Daoy (cell line): Measurements from ENCODE around the gene TENM4. TPM values are rescaled to one million over a fixed set of nuclear protein-coding genes. Genes with fewer than 3 reads are reported as not detected.
"Not testable (repeated sequence)": the region's sequence is repeated elsewhere in the genome, so short reads cannot be mapped to it uniquely, and the experiment has no call there.

ENCODE experiments used
- DNase-seq: peaks from one replicate; pipeline ENCODE4 v3.0.0-alpha.2; 2015; ENCODE audit warnings: low read depth
- total RNA-seq: library from RNA; depleted of rRNA; stranded (reverse); fragments of >200 nt; shearing (Covaris generic); gene quantifications from 2 replicates; pipeline ENCODE4 v1.2.3, GENCODE V29; 2014

TENM4 gene
- total RNA-seq, 1 experiment from 2014 or later: 13.6 TPM

- DNase-seq: no peak
These were observed 531.4 kb downstream of the TENM4 start for GRCh38 chr11:78909386-78909785.

GRCh38 chr11:78907636-78908035, 533.2 kb downstream of the TENM4 start:
- no peak for DNase-seq

GRCh38 chr11:78906566-78906965, 534.3 kb downstream of the TENM4 start:
- no peak for DNase-seq

- DNase-seq: no peak
These were observed 535.1 kb downstream of the TENM4 start for GRCh38 chr11:78905756-78906155.

DNA sequence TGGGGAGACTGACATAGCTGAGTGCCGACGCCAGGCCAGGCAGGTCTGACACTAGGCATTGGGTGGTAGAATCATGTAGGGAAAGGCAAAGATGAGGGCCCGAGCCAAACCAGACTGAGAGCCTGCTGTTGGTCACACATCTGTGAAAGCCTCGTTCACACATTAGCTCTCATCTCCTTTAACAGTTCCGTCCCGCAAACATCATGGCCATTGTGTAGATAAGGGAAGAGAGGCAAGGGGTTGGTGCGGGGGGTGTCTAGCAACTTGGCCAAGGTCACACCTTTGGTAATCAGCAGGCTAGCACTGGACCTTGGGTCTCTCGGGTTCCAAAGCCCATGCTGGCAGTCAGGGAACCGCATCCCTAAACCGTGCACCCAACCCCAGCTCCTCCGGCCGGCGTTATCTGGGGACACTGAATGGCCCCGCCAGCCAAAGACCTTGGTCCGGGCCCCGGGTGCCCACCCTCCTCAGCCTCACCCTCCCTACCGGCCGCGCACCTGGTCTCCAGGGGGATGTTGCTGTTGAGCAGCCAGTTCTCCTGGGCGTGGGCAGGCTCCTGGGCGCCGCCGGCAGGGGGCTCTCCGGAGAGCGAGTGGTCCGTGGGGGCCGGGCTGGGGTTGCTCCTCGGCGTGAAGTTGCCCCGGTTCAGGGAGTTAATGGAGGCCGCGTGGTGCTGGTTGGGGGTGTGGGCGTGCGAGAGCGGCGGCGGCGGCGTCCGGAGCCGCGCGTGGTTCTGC, 537.9 kb downstream of the TENM4 start:
- no peak for DNase-seq

- no peak for DNase-seq
These were observed 539.0 kb downstream of the TENM4 start for GRCh38 chr11:78901831-78902230.

DNA sequence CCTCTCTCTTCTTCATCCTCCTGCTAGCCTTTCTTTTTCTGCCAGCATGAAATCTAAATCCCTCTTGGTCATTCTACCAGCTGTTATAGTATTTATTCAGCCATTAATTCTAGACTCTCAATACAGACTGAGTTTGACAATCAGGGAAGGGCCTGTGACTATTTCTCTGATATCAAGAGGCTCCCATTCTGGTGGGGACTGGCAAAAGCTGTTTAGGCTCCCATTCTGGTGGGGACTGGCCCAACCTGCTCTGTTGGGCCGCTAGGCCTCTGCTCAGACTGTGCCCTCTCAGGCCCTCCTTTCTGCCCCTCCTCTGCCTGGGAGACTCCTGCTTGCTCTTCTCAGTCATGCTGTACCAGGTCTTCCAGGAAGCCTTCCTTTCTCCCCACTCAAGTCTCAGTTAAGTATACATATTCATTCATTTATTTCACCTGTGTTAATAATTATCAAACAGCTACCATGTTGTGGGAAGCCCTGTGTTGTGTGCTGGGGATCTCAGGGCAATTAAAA, 542.5 kb downstream of the TENM4 start:
- DNase-seq: no peak

DNA sequence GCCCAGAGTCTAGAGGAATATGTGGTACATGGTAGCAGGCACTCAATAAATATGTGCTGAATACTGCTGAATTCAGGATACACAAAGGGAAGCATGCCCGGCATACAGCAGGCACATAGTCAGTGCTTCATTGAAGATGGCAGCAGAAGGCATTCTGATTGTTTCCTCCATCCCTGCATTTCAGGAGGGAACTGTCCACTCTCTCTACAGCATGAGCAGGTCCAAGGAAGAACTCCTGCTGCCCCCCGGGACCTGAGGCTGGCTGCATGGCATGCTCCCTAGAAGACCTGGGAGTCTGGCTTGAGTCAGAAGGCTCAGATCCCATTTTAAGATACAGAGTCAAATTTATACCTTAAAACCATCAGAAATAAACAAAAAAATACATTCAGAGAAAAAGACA, 546.8 kb downstream of the TENM4 start:
- no peak for DNase-seq

- DNase-seq: no peak
These were observed 551.1 kb downstream of the TENM4 start for GRCh38 chr11:78889698-78890097.

DNA sequence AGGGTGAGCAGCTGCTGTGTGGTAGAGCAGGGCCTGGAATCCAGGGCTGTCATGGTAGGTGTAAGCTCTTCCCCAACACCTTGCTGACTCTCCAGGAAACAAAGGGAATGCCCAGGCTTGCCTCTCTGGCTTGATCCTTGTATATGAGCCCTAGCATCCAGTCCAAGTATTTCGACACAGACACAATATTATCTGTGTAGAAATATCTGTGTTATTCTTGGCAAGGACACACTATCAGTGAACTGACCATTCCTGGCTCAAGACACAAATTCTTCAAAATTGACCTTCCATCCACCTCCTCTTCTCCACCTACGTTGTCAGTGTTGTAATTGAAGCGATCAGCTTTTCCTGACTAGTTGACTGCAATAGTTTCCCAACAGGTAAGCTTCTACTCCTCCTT, 554.2 kb downstream of the TENM4 start:
- no peak for DNase-seq

- DNase-seq: no peak
These were observed 556.1 kb downstream of the TENM4 start for GRCh38 chr11:78884761-78885160.

- DNase-seq: no peak
These were observed 557.3 kb downstream of the TENM4 start for GRCh38 chr11:78883506-78883905.

GRCh38 chr11:78879094-78879980, 561.5 kb downstream of the TENM4 start:
- DNase-seq: not testable (repeated sequence)

GRCh38 chr11:78878631-78879030, 562.2 kb downstream of the TENM4 start:
- no peak for DNase-seq

- DNase-seq: no peak
These were observed 564.2 kb downstream of the TENM4 start for GRCh38 chr11:78876676-78877075.

GRCh38 chr11:78870655-78871054, 570.2 kb downstream of the TENM4 start:
- no peak for DNase-seq

DNA sequence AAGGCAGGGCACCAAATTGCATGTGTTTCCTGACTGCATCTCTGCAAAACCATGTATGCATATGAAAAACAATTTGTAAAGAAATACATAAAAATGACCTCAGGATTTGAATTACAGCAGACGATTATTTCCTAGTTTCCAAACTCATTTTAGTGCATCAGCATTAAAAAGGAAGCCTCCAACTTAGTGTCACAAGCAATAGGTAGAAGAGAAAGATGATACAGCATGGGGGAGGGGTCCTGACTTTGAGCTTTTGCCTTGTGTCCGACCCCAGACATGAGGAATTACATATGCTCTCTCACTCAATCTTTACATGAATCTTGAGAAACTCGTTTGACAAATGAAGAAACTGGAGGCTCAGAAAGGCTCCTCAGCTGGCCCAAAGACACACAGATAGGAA, 571.5 kb downstream of the TENM4 start:
- no peak for DNase-seq

GRCh38 chr11:78868563-78868962, 572.3 kb downstream of the TENM4 start:
- DNase-seq: no peak

DNA sequence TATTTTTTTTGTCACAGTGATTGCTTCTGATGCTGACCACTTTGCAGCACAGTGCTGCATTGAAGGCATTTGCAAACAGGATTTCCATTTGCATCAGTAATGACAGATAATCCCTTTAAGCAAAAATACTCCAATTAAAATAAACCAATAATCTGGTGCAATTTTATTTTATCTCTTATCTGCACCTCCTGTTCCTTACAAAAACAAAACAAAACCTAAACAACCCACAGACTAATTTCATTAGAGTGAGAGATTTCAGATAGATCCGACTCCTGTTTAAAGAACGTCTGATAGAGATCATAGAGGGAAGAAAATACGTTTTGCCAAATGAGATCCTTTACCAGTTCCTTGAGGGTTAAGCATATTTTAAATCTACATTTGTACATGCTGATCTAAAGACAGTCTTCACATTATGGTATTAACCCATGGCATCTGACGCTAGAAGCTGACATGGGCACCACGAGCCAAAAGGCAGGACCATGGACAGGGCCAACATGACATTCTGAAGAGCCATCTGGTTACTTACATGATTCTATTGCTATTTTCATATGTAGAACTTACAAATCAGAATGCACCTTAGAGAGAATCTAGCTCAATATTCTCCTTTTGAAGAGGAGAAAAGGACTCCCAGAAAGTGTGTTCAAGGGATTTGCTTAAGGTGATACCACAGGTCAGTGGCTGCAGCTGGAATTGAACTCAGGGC, 580.0 kb downstream of the TENM4 start:
- no peak for DNase-seq

GRCh38 chr11:78857688-78858087, 583.1 kb downstream of the TENM4 start:
- peak; percentile 26 for DNase-seq

- DNase-seq: no peak
These were observed 584.6 kb downstream of the TENM4 start for GRCh38 chr11:78856211-78856610.

GRCh38 chr11:78855116-78855515, 585.7 kb downstream of the TENM4 start:
- DNase-seq: no peak
